ENCODE results near the gene INSYN2B.
"Not testable (repeated sequence)": the region's sequence is repeated elsewhere in the genome, so short reads cannot be mapped to it uniquely, and the experiment has no call there.

Gene INSYN2B

GRCh38 chr5:169970911-169971765 lies 9.2 kb downstream of the INSYN2B start:
- DNase-seq: no peak

- DNase-seq: no peak
These were observed 10.0 kb downstream of the INSYN2B start for GRCh38 chr5:169970339-169970738.

- no peak for DNase-seq
These were observed 16.0 kb downstream of the INSYN2B start for GRCh38 chr5:169964246-169964645.

- no peak for DNase-seq
These were observed 19.6 kb downstream of the INSYN2B start for GRCh38 chr5:169960659-169961058.

GRCh38 chr5:169958278-169958677 lies 22.0 kb downstream of the INSYN2B start:
- DNase-seq: no peak

- no peak for DNase-seq
These were observed 23.5 kb downstream of the INSYN2B start for GRCh38 chr5:169956756-169957155.

- DNase-seq: no peak
These were observed 24.2 kb downstream of the INSYN2B start for GRCh38 chr5:169956126-169956525.

GRCh38 chr5:169954786-169955185 lies 25.5 kb downstream of the INSYN2B start:
- DNase-seq: no peak

GRCh38 chr5:169953196-169953595 lies 27.1 kb downstream of the INSYN2B start:
- DNase-seq: not testable (repeated sequence)

GRCh38 chr5:169950333-169950732 lies 30.0 kb downstream of the INSYN2B start:
- no peak for DNase-seq

GRCh38 chr5:169946743-169947295 lies 33.5 kb downstream of the INSYN2B start:
- no peak for DNase-seq

- DNase-seq: no peak
These were observed 34.4 kb downstream of the INSYN2B start for GRCh38 chr5:169945831-169946261.

- no peak for DNase-seq
These were observed 35.2 kb downstream of the INSYN2B start for GRCh38 chr5:169944922-169945680.

- no peak for DNase-seq
These were observed 36.2 kb downstream of the INSYN2B start for GRCh38 chr5:169944115-169944514.

GRCh38 chr5:169943026-169943425 lies 37.3 kb downstream of the INSYN2B start:
- DNase-seq: no peak

GRCh38 chr5:169942181-169942580 lies 38.1 kb downstream of the INSYN2B start:
- DNase-seq: no peak

- DNase-seq: no peak
These were observed 38.8 kb downstream of the INSYN2B start for GRCh38 chr5:169941542-169941941.

GRCh38 chr5:169939731-169940130 lies 40.6 kb downstream of the INSYN2B start:
- no peak for DNase-seq

GRCh38 chr5:169938439-169938838 lies 41.9 kb downstream of the INSYN2B start:
- no peak for DNase-seq

GRCh38 chr5:169935762-169936161 lies 44.5 kb downstream of the INSYN2B start:
- DNase-seq: no peak

- no peak for DNase-seq
These were observed 45.3 kb downstream of the INSYN2B start for GRCh38 chr5:169934990-169935389.

- no peak for DNase-seq
These were observed 46.7 kb downstream of the INSYN2B start for GRCh38 chr5:169933616-169934015.

GRCh38 chr5:169933127-169933526 lies 47.2 kb downstream of the INSYN2B start:
- DNase-seq: no peak

GRCh38 chr5:169923988-169924387 lies 56.3 kb downstream of the INSYN2B start:
- no peak for DNase-seq
